ENCODE results near the gene SLC28A2. TPM values are rescaled to one million over a fixed set of nuclear protein-coding genes. Genes with fewer than 3 reads are reported as not detected.
"Not testable (repeated sequence)": the region's sequence is repeated elsewhere in the genome, so short reads cannot be mapped to it uniquely, and the experiment has no call there.

SLC28A2 gene
- total and polyA plus RNA-seq, 8 donors: 0.09 to 0.22 TPM; not detected in 6

- Histone ChIP-seq H3K9me3 (peaks cover 0 to 4% (median 0%) of the 10 kb centered on the region in 4 donors), H3K4me3 (no peak overlapping the region), H3K4me1 (no peaks in the 10 kb centered on the region), H3K27ac (no peak overlapping the region), H3K27me3 (no peaks in the 10 kb centered on the region), H3K36me3 (no peaks in the 10 kb centered on the region)
- ATAC-seq (no peak), FAIRE-seq (no peak), DNase-seq (no peak)
- 74% methylated on average over 11 of the region's 11 CpGs for WGBS, 2 donors
- intact Hi-C loops (cut with DNase I): no loop called here
- TF ChIP-seq CTCF (IDR thresholded peaks at IDR 0.05): no peak
These were observed 17.3 kb upstream of the SLC28A2 start for GRCh38 chr15:45234562-45235235.

DNA sequence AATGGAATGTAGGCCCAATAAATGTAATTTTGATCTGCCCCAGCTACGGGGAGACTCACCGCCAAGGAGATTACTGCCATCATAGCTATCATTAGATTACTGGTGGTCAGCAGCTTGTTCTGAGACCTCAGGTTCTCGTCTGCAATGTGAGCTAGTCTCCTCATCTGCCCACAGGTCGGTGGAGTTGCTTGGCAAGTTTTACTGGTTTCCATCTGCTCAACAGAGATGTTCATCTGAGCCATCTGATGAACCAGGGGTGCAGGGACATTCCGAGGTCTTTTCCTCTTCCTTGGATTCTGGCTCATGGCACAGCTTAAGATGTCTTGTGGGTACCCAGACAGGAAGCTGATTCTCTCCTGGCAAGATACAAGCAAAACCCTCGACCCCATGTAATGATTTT, 15.2 kb upstream of the SLC28A2 start:
- intact Hi-C loops (cut with DNase I); H3K9me3 ChIP-seq; H3K27ac ChIP-seq; DNase-seq; H3K4me3 ChIP-seq; FAIRE-seq; H3K4me1 ChIP-seq; H3K36me3 ChIP-seq; H3K27me3 ChIP-seq; ATAC-seq: not testable (repeated sequence)
- 48 to 57% methylated on average over 6 of the region's 6 CpGs for WGBS, 2 donors

DNA sequence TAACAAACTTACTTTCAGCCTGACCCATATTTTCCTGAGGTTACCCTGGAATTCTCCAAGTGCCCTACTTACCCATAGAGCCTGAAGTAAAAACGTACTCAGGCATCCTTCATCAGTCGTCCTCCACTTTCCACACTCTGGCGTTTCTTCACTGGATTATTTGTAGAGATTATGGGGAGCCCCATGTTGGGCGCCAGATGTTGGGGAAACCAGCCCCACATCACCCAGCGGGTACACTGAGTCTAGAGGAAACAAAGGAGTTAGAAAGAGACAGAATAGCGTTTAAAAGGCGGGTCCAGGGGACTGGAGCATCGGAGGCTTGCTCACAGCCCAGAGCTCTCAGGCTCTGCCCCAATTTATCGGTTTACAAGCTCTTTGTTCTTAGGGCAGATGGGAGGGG, 9.7 kb upstream of the SLC28A2 start:
- Histone ChIP-seq H3K27me3 (no peaks in the 10 kb centered on the region), H3K4me1 (no peaks in the 10 kb centered on the region), H3K36me3 (no peaks in the 10 kb centered on the region), H3K4me3 (no peak overlapping the region), H3K27ac (no peak overlapping the region), H3K9me3 (no peaks in the 10 kb centered on the region)
- WGBS, 2 donors: 68 to 70% methylated on average over 9 of the region's 9 CpGs
- no peak for TF ChIP-seq CTCF (IDR thresholded peaks at IDR 0.05)
- FAIRE-seq (no peak), ATAC-seq (no peak), DNase-seq (no peak)
- intact Hi-C loops (cut with DNase I): no loop called here

- intact Hi-C loops (cut with DNase I): no loop called here
- no peaks in the 10 kb centered on the region for H3K27me3 ChIP-seq
- H3K36me3 ChIP-seq: no peaks in the 10 kb centered on the region
- 63 to 73% methylated on average over 4 of the region's 4 CpGs for WGBS, 2 donors
- peak; percentile 92 for FAIRE-seq
- peak; percentile 90 to 97 (median 92) for ATAC-seq
- no peak overlapping the region for H3K4me3 ChIP-seq
- H3K9me3 ChIP-seq: no peaks in the 10 kb centered on the region
- no peak for DNase-seq
- no peak for TF ChIP-seq CTCF (IDR thresholded peaks at IDR 0.05)
- H3K27ac ChIP-seq: no peak overlapping the region
- H3K4me1 ChIP-seq: peaks cover 0 to 7% (median 5%) of the 10 kb centered on the region in 3 donors
These were observed 2.8 kb upstream of the SLC28A2 start for GRCh38 chr15:45249125-45249780.

- Histone ChIP-seq H3K36me3 (no peaks in the 10 kb centered on the region), H3K4me1 (peaks cover 0 to 7% (median 5%) of the 10 kb centered on the region in 3 donors), H3K9me3 (no peaks in the 10 kb centered on the region), H3K4me3 (no peak overlapping the region), H3K27me3 (no peaks in the 10 kb centered on the region), H3K27ac (no peak overlapping the region)
- ATAC-seq: no peak
- WGBS, 2 donors: 93 to 94% methylated on average over 2 of the region's 2 CpGs
- TF ChIP-seq CTCF (IDR thresholded peaks at IDR 0.05): no peak
- DNase-seq: no peak
- intact Hi-C loops (cut with DNase I): no loop called here
- no peak for FAIRE-seq
These were observed 1.3 kb downstream of the SLC28A2 start for GRCh38 chr15:45253330-45253729.
